ENCODE results near the gene HACD3. TPM values are rescaled to one million over a fixed set of nuclear protein-coding genes. Genes with fewer than 3 reads are reported as not detected.
A peak's percentile ranks its signal among the peaks of the same experiment; 100 is the strongest.

The HACD3 gene
- total and polyA plus RNA-seq, 9 of the 15 experiments (the other 6 are each of a cell fraction or from before 2014, with no cell fraction given): 48.1 to 117 (median 72.8) TPM

GRCh38 chr15:65517866-65518207 is 12.4 kb upstream of the HACD3 start:
- peak overlapping the region; percentile 94 for H2AFZ ChIP-seq (ENCODE audit: low read depth, low read length)
- no peak for FAIRE-seq
- TF ChIP-seq NFRKB (IDR thresholded peaks at IDR 0.05; ENCODE audit: low read depth) (0 out of 2 replicates have a peak, but pooled peaks have one; percentile 17), NR2C2 (CRISPR knock-in tag; IDR thresholded peaks at IDR 0.05) (no peak), NR2C2 (tag; IDR thresholded peaks at IDR 0.05) (peak; percentile 95), MTA2 (IDR thresholded peaks at IDR 0.05; ENCODE audit: low read depth) (no peak), ZBTB8A (IDR thresholded peaks at IDR 0.05; ENCODE audit: partially characterized antibody) (no peak), ZC3H8 (IDR thresholded peaks at IDR 0.05) (no peak)
- no peaks in the 10 kb centered on the region for H3K9me3 ChIP-seq (replicated peaks; ENCODE audit: control insufficient read depth, insufficient read depth, low read depth, low read length)
- no peaks in the 10 kb centered on the region for H3K27me3 ChIP-seq (ENCODE audit: control insufficient read depth in 2 of 2, insufficient read depth in 2 of 2, low read length in 2 of 2)
- H3K9me1 ChIP-seq (ENCODE audit: control insufficient read depth, insufficient read depth, low read length): no peaks in the 10 kb centered on the region
- ATAC-seq: peak; percentile 8
- H3K4me2 ChIP-seq (ENCODE audit: insufficient read depth, low read length): peak overlapping the region; percentile 93
- in situ Hi-C loops (cut with MboI): no loop called here
- H4K20me1 ChIP-seq (replicated peaks; ENCODE audit: control insufficient read depth, insufficient read depth, low read length): 0 out of 2 replicates have a peak, but pooled peaks cover 6% of the 10 kb centered on the region
- TSS peak; percentile 80 for BruUV-seq (replicated peaks)
- POLR2A ChIA-PET: interaction anchor here (1.1 kb wide), 1 partner anchor 213 kb away, joined by 3 read pairs; the partner anchor contains the start of gene RNU5B-1
- peak overlapping the region; percentile 95 for H3K4me3 ChIP-seq
- DNase-seq (ENCODE audit: extremely low read depth in 1 of 4, low spot score in 3 of 4): no peak
- H3K4me1 ChIP-seq (replicated peaks in 1 of 2; ENCODE audit: control insufficient read depth in 2 of 2, insufficient read depth in 2 of 2, low read length in 2 of 2): peaks cover 6 to 18% of the 10 kb centered on the region in 2 experiments
- peaks cover 39% of the 10 kb centered on the region for H3K79me2 ChIP-seq (ENCODE audit: control insufficient read depth, insufficient read depth, low read length)
- H3K9ac ChIP-seq (ENCODE audit: insufficient read depth in 1 of 2, low read depth in 2 of 2, low read length in 2 of 2): peak overlapping the region; percentile 49 to 93; a peak in 3 of 4 replicates
- H3K27ac ChIP-seq (ENCODE audit: extremely low read depth, low read depth, low read length): peak overlapping the region; percentile 95
- intact Hi-C loops (cut with micrococcal nuclease): no loop called here
- CTCF ChIA-PET (ENCODE audit: low intra/inter-chr PET ratio): no interaction called here
- peaks cover 17% of the 10 kb centered on the region; the same call in 2 of the 3 replicates for H3K36me3 ChIP-seq (ENCODE audit: control insufficient read depth, insufficient read depth, low read length)
- WGBS (ENCODE audit: insufficient coverage, low coverage, missing lambda C conversion rate): 2% methylated on average over 8 of the region's 8 CpGs

Data from K562 (cell line).